NCI-H146 (cell line): ENCODE data around the gene KYAT1.

Experiments
- DNase-seq: peaks from one replicate; lab custom pipeline; 2025; lab: John Stamatoyannopoulos, UW

The KYAT1 gene

DNA sequence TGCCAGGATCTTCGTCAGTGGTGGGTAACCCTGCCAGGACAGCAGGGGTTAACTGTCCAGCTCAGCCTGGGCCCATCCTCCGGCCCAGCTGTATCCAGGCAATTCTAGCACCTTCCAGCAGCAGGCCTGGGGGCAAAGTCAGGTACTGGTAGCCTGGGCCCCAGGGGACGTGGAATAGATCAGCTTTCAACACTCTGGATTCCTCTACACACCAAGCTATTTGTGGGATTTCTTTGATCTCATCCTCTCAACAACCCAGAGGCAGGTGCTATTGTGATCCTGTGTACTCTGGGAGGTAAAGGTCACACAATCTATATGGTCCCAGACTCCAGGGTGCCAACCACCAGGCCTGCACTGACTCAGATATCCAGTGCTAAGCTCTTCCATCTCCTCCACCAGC, 43.4 kb downstream of the KYAT1 start:
- DNase-seq = no peak

DNA sequence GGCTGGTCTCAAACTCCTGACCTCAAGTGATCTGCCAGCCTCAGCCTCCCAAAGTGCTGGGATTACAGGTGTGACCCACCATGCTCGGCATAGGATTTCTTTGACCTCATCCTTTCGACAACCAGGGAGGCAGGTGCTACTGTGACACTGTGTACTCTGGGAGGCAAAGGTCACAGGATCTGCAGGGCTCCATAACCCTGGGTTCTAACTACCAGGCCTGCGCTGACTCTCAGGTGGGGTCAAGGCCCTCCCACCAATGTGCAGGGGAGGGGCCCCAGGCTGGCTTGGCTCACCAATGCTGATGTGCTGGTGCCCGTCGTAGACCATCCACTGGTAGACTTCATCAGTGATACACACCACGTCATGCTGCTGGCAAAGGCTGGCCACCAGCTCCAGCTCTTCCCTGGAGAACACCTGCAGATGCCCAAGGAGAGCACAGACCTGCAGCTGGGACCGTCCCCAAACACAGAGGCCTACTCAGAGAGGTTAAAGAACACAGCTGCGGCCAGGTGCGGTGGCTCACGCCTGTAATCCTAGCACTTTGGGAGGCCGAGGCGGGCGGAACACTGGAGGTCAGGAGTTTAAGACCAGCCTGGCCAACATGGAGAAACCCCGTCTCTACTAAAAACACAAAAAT, 45.1 kb downstream of the KYAT1 start:
- DNase-seq = no peak

DNA sequence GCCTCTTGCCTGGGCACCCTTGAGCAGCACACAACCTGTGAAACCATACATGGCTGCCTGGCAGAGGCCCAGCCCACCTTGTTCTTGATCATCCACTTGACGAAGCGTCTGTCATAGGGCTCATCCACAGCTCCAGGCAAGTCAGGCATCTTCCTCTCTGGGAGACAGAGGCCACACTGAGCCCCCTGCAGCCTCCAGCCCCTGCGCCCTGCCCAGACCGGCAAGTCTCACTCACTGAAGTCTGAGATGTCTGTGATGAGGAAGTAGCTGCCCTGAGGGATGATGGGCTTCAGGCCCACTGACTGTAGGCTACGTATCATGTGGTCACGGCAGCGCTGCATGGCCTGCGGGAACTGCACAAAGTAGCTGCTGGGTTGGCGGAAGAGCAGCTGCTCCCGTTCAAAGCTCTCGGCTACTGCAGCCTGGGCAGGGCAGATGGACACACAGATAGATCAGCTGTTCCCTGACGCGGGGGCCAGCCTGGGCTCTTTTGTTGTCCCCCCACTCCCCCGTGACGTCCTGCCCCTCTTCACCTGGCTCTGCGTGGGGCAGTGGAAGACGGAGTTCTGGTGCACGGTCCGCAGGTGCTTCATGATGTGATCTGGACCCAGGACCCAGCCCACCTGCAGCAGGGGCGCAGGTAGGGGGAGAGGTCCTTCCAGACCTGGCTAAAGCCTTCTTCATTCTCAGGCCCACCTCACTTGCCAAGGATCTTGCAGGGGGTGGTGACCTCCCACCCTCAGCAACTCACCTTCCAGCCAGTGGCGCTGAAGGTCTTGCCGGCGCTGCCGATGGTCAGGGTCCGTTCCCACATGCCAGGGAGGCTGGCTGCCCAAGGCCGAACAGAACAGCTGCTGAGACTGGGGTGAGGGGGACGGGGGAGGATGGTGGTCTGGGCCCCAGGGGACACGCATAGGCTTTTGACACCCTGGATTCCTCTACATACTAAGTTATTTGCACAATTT, 46.2 kb downstream of the KYAT1 start:
- DNase-seq = no peak

DNA sequence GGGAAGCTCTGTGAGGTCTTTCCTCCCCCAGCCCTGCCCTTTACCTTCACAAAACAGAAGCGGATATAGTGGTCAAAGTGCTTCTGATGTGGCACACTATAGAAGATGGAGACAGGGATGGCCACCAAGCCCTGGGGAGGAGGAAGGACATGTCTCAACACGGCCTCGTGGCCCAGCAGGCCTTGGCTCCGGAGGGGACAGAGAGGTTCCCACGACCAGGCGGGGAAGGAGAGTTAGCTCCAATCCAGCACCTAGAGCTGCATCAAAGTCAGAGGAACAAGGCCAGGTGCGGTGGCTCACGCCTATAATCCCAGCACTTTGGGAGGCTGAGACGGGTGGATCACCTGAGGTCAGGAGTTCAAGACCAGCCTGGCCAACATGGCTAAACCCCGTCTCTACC, 48.1 kb downstream of the KYAT1 start:
- no peak for DNase-seq

DNA sequence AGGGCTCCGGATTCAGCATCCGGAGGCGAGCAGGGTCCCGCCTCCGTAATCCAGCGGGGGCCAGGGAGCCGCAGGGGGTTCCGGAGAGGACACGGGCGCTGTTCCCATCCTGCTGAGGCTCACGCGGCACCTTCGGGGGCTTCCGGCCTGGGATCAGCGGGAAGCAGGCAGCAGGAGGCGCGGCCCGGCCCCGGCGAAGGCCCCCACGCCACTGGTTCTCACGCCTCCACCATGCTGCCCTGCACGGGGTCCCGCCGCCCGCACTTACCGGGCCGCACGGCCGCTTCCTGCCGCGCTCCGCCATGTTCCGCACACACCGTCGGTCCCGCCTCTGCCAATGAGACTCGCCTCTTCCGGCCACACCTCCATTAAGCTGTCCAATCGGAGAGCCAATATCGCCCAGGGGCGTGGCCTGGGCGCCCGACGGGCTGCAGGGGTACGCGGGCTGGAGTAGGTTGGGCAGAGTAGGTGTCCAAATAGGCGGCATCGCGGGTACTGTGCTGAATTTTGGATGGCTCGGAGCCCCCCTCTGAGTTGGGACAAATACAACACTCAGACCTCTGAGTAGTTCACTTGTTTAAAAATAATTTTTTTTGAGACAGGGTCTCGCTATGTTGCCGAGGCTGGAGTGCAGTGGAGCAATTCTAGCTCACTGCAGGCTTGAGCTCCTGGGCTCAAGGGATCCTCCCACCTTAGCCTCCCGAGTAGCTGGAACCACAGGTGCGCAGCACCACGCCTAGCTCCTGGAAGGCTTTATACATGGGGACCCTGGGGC, 52.1 kb downstream of the KYAT1 start, which contains the start of gene SPOUT1:
Gene SPOUT1, minus strand, starts transcription at position 318 of the 775 bp plus-strand sequence. Its CDS starts 14 bp downstream, at position 304.
- peak; percentile 88 for DNase-seq

DNA sequence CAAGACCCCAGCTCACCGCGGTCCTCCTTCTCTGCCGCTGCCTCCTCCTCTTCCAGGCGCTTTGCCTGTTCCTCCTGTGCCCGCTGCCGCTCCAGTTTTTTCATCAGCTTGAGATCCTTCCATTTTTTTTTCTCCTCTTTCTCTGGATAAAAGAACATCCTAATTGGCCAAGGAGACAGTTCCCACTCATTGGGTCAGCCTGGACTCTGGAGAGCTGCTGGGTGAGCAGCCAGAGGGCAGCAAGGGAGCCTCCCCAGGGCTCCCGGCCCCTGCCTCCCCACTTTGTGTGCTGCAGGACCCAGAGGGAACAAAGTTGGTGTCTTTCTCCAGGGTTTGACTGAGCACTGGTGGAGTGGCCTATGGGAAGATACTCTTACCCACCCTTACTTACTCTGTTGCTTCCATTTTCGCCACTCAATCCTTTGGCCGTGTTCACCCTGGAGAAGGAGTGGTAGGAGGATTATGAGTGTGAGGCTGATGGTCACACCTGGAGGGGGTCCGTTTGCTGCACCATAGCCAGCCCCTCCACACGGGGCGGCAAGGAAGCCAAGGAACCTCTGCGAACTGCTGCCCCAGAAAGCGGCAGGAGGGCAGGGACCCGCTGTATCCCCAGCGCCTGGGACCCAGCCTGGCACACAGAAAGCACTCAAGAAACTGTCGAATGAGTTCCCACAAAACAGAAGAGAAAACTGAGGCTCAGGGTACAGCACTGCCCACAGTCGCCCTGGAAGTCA, 52.9 kb downstream of the KYAT1 start:
- DNase-seq = no peak

DNA sequence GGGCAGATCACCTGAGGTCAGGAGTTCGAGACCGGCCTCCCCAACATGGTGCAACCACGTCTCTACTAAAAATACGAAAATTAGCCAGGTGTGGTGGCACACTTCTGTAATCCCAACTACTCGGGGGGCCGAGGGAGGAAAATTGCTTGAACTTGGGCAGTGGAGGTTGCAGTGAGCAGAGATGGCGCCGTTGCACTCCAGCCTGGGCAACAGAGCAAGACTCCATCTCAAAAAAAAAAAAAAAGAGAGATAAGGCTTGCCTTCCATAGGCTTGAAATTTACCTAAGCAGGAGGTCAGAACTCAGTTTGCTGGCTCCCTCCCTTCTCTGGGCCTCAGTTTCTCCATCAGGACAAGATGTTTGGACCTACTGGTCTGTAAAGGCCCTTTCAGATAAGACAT, 53.5 kb downstream of the KYAT1 start:
- DNase-seq = no peak

DNA sequence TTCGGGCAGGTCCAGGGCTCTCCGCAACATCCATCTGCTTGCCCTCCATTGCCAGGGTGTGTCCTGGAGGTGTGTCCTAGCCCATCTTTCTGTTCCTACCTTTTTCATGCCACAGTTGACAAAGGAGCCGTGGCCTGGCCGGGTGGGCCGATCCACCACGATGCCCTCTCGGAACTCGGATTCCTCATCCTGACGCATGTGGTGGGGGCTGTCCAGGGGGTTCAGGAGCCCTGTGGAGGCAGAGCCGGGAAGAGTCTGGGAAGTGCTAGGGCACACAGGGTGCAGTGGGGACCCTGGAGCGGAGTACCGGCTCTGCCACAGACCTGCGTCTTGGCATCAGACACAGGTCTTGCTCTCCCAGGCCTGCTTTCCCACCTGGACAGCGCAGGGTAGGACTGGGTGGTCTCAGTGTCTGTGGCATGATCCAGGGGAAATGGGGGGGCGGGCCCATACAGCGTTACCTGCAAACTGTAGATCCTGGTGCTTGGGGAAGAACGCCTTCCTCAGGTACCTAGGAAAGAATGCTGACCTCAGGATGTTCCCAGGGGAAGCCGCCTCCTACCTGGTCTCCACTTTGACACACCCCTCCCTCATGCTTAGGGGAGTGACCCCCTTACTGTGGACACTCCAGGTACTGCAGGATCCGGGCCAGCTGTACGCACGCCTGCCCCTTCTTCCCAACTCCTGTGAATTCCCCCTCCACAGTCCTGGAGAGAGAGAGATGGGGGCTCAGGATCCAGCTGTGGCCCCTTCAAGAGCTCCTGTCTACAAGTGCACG, 55.6 kb downstream of the KYAT1 start:
- no peak for DNase-seq

DNA sequence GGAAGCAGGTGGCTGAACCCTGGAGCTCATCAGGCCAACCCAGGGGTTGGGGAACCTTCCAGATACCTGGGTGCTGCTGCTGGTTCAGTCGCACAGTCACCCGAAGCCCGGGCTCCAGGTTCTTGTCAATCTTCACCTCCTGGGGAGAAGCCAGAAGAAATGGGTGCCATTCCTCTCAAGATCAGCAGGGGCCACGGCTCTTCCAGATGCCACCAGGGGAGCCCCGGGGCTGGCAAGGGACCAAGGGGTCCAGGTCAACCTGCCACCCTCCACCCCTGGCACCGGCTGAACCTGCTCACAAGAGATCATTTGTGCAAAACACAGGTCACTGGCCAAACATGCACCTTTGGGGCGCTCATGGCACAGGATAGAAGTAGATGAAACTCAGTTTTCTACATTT, 56.8 kb downstream of the KYAT1 start:
- DNase-seq = no peak

DNA sequence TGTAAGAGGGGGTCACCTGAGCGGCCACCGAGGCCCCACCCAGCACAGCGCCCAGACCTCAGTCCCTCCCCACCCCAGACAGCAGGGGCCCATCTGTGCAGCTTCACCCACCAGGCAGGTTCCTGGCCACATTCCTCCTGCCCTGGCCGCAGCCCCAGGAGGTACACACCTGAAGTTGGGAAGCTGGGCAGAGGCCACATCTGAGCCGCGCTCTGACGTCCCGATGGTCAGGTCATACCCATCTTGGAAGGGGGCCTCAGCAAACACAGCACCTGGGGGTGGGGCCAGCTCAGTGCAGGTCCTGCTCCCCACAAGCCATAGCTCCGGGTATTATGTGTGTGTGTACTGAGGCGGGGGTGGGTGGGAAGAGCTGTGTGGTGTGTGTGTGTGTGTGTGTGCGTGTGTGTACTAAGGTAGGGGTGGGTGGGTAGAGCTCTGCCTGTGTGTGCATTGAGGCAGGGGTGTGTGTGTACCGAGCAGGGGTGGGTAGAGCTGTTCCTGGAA, 57.8 kb downstream of the KYAT1 start:
- DNase-seq = no peak

DNA sequence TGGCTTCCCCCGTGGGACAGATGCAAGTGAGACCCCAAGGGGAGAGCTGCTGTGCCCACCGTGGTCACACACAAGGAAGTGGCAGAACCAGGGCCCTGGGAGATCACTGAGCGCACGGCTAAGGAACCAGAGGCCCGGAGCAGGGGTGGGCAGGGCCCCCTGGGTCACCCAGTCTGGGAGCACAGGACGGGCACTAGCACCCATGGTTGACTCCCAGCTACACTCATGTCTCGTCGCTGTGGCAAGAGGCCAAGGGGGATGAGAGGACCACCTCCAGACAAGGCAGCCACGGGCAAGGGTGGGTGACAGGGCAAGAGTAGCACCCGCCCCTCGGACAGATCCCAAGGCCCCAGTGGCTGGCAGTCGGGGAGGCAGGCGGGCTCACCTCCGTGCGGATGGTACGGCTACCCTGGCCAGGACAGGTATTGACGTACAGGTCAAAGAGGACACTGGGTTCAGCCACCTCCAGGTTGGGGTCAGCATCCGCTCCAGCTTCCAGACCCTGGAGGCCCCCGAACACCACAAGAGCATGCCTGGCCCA, 58.3 kb downstream of the KYAT1 start:
- DNase-seq = no peak

DNA sequence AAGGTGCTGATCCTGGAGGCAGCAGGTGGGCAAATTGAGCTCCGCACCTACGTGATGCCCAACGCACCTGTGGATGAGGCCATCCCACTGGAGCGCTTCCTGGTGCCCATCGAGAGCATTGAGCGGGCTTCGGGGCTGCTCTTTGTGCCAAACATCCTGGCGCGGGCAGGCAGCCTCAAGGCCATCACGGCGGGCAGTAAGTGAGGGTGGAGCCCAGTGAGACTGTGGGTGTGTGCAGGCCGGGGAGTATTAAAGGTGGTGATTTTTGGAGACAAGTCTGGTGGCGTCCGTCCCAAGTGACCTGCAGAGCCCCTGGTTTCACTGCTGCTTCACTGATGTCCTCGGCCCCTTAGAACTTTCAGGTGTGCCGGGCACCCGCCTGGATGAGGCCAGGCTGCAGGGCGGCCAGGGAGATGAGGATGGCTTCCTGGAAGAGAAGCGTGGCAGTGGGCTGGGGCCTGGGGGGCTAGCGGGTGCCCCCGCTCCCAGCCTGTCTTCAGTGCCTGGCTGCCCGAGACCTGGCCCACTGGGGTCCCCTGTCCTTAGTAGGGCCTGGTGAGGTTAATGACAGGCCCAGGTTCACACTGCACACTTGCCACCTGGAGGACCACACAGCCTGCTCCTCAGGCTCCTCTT, 59.2 kb downstream of the KYAT1 start:
- DNase-seq = no peak

DNA sequence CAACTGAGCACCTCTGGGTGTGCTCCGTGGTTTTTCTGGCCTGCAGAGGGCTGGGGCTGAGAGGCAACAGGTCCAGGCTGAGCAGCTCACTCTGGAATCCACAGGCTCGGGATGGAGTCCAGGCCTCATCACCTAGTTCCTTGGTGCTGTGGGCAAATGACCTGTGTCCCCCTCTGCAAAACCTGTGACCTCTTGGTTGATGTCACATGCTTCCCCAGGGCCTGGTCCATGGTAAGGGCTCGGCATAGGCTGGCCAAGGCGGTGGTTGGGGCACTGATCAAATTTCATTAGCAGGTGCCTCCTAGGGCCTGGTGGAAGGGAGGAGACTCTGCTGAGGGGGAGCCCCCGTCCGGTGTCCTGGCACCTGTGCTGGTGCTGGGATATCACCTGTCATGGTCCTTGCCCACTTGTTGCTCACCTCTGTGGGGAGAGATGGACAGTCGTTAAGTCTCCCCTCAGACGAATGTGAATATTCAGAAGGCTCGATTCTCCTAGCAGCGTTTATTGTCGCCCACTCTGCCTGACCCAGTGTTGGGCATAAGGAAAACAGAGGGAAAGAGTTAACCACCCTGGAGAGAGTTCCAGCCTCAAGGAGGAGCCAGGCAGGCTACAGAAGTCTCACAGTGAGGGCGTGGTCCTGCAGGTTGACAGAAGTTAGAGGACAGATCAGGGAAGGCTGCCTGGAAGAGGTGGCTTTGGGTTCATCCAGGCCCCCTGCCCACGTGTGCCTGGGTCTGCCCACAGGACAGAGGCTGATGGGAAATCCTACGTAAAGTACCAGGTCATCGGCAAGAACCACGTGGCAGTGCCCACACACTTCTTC, 60.0 kb downstream of the KYAT1 start:
- no peak for DNase-seq

DNA sequence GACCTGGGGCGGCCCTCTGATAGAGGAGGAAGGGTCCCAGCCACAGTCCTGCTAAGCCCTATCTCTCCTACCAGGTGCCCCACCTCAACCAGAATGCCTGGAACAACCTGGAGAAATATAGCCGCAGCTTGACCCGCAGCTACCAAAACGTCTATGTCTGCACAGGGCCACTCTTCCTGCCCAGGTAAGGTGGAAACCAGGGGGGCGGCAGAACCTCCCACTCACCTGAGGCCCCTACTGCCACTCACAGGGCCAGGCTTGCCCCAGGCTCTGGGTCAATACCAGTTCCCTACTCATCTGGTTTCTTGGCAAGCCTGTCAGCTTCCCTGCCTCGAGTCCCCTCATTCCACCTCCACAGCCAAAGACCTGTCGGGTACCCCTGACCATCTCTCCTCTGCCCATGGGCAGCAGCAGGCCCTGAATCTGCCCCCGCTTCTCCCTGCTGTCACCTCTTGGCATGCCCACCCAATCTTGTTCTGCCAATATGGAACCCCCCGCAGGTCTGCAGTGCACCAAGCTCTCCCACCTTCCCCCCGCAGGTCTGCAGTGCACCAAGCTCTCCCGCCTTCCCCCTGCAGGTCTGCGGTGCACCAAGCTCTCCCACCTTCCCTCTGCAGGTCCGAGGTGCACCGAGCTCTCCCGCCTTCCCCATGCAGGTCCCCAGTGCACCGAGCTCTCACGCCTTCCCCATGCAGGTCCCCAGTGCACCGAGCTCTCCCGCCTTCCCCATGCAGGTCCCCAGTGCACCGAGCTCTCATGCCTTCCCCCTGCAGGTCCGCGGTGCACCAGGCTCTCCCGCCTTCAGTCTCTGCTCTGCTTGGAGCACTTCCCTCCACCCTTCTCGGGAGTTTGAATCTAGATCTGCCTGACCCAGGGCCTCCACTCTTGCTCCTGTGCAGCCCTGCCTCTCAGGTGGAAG, 60.8 kb downstream of the KYAT1 start:
- DNase-seq = no peak

DNA sequence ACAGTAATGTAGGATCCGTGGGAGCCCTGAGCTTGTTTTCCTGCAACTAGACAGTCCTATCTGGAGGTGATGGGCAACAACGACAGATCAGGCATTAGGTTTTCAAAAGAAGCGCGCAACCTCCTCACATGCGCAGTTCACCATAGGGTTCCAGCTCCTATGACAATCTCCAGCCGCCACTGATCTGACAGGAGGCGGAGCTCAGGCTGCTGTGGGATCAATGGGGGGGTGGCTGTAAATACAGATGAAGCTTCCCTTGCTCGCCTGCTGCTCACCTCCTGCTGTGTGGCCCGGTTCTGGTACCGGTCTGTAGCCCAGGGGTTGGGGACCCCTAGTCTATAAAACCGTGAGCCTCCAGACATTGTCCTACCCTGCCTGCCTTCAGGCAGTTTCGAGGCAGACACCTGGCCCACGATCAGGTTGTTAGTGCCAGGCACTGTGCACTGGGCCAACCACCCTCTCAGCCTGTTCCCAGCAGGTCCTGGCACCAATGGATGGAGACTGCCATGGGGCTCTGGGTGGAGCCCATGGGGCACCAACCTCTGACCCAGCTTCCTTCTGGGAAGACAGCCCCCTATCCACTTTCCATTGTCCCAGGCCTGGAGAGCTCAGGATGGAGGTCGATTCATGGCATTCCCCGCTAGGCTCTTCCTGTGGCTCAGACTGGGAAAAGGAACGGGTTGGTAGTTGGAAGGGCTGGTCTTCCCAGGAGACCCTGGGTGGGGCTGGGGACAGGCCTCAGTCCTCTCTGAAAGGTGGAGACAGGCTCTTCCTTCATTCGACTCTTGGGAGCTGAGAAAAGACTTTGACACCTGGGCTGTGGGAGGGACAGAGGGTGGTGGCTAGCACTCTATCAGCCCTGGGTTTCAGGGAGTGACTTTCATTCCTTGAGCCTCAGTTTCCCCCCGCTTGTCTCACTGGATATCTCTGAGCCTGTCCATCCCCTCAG, 61.8 kb downstream of the KYAT1 start:
- DNase-seq = peak; percentile 9

DNA sequence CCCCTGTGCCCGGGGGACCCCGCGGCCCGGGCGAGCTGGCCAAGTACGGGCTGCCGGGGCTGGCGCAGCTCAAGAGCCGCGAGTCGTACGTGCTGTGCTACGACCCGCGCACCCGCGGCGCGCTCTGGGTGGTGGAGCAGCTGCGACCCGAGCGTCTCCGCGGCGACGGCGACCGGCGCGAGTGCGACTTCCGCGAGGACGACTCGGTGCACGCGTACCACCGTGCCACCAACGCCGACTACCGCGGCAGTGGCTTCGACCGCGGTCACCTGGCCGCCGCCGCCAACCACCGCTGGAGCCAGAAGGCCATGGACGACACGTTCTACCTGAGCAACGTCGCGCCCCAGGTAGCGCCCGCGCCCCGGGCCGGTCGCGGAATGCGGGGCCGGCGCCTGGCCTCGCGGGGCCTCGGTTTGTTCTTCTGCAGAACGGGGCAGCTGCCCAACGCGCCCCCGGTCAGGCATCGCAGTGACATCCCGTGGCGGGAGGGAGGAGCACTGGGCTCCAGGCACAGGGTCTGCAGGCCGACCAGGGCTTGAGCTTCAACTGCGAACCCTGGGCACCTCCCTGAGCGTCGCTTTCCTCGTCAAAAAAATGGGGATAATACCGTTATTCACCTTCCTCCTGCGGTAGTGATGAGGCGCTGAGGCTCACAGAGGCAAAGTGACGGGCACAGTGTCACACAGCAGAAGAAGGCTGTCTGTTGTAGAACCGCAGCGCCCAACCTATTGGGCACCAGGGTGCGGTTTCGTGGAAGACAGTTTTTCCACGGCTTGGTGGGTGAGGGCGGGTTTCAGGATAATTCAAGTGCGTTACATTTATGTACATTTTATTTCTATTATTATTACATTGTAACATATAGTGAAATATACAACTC, 62.7 kb downstream of the KYAT1 start:
- peak; percentile 27 for DNase-seq
